GM19238 (cell line): Measurements from ENCODE around the gene PLCL1.

Experiments
- DNase-seq: peaks from one replicate; pipeline ENCODE4 v3.0.0; 2011; ENCODE audit warnings: low spot score; ENCODE audit not compliant: insufficient read length

PLCL1 gene

DNA sequence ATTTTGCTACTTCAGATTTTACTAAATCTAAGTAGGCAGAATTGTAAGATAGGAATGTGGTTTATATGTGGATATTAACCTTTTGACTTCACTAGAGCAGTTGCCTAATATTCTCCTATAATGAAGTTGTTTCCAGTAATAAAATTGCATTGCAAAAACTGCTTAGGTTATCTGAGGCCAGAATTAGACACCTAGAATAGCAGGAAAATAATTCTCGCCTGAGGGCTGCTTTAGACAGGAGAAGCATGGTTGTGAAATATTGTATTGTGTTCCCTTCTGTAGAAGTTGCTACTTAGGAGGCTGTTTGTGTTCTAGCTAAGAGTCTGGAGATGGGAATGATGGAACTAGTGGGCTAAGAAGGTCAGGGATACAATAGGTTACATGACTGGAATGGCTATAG, 146.3 kb downstream of the PLCL1 start:
- no peak for DNase-seq

DNA sequence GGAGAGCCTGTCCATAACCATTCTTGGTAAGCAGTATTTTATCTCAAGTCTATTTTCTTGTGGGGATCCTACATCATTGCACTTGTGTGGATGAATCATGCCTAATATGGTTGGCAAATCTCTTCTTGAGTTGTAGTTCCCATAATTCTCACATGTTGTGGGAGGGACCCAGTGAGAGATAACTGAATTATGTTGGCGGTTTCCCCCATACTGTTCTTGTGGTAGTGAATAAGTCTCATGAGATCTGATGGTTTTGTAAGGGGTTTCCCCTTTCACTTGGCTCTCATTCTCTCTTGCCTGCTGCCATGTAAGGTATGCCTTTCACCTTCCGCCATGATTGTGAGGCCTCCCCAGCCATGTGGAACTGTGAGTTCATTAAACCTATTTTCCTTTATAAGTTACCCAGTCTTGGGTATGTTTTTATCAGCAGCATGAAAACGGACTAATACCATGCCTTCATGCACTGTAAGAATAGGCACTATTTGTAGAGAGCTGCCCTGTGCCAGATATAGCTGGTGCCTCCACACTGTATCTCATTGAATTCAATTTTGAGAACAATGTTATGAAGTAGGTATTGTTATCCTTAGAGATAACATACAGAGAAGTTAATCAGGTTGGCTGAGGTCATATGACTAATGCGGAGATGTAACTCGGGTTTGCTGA, 148.3 kb downstream of the PLCL1 start:
- no peak for DNase-seq

DNA sequence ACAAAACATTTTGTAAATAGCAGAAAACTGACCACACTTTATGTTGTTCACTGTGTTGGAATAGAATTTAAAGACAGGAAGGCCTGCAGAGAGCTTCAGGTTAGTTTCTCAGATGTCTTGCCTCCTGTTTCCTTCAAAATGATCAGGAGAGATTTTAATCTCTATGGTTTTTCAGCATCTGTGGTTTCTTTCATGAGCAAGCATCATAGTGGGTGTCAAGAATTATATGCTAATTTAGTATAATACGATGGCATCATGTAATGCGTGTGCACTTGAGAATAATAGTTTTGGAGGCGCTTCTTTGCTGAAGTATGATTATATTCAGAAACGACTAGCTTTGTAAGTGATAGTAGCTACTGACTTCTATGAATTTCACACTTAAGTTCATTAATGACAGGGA, 149.9 kb downstream of the PLCL1 start:
- DNase-seq, result no peak

DNA sequence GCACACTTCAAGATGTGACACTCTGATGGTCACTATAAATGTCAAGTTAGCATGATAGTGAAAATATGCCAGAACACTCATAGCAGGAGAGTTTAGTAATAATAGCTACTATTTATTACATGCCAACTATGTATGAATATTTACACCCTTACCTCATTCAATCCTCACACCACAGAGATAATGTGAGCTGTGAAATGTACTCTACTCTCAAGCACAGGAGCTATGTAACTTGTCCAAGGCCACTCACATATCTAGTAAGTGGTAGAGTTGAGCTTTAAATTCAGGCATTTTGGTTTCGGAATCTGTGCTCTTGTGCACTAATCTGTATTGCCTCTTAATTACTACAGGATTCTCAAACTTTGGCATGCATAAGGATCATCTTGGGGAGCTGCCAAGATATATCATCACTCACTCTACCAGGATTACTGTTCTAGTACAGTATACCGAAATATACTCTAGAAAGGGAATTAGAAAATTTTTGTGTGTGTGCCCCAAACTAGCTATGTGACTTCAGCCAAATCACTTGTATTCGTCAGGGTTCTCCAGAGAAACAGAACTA, 154.3 kb downstream of the PLCL1 start:
- DNase-seq, result no peak

DNA sequence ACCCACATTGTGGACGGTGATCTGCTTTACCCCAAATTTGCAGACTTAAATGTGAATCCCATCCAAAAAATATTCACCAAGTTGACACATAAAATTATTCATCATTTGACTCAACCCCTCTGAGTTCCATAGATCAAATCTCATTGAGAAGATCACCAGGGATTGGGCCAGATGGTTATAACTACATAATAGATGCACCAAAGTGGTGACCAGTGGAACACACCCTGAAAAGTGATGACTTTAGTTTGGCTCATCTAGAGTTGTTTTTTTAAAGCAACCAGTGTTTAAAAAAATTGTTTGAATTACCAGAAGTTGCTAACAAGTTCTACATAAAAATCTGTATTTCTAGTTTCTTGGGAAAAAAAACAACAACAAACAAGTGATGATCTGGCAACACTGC, 155.0 kb downstream of the PLCL1 start:
- DNase-seq, result no peak

DNA sequence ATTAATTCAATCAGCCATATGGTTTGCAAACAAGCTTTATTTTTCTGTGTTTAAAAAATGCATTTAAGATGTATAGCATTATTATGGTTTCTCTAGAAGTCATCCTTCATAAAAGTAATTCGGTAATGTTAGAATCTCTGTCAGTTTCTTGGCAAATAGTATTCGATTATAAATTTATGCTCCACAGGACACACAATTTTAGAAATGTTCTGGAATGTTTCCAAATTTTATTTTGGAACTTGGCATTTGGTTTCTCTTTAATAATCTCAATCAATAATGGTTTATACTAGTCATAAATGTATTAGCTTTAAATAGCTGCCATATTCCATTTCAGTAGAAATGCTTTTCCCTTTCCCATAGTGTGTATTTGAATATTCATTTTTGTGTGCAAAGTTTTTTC, 156.4 kb downstream of the PLCL1 start:
- no peak for DNase-seq

DNA sequence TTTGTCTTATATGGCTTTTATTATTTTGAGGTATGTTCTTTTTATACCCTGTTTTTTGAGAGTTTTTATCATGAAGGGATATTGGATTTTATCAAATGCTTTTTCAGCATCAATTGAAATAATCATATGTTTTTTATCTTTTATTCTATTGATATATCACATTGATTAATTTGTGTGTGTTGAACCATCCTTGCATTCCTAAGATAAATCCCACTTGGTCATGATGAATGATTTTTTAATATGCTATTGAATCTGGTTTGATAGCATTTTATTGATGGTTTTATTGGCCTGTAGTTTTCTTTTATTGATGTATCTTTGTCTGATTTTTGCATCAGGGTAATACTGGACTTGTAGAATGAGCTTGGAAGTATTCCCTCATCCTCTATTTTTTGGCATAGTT, 160.3 kb downstream of the PLCL1 start:
- no peak for DNase-seq

DNA sequence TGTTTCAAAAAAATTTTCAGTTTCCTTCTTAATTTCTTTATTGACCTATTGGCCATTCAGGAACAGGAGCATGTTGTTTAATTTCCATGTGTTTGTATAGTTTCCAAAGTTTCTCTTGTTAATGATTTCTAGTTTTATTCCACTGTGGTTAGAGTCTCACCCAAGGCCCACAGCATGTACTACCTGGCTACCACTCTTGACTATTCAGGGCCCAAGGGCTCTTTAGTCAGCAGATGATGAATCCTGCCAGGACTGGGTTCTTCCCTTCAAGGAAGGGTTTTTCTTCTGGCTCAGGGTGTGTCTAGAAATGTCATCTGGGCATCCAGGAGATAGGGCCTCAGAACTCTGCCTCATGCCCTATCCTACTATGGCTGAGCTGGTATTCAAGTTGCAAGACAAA, 161.4 kb downstream of the PLCL1 start:
- no peak for DNase-seq

DNA sequence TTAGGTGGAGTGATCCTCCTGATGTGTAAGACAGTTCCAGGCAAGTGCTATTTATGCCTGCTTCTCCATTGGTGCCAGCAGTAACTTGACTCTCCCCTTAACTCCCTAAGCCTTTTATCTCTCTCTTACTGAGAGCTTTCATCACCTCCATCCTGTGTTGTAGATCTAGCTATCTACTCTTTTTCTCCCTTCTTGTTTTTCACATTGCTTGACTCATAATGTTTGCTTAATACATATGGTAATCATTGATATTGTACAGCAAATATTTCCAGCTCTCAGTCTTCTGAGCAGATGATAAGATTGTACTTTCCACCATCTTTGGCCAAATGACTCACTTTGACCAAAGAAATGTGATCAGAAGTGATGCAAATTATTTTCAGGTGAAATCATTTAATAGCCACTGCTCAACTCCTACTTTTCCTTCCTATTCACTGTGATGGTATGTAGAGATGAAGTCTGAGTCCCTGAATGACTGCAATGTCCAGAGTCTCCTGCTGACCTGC, 165.0 kb downstream of the PLCL1 start:
- DNase-seq, result no peak

DNA sequence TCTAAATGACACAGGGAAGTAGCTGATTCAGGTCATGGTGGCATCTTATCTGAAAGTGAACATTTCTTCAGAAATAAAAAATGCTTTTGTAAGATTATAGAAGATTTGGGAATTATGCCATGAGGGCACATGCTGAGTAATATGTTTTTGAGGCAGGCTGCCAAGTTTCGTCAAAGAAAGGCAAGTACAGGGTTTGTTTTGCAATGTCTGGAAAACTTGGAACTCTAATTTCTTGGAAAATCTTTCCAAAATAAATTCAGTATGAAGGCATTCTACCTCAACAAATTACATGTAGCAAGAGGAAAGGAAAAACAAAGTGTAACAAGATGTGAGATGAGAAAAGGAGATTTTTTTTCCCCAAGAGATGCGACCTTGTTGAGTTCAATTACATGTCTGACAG, 167.7 kb downstream of the PLCL1 start:
- DNase-seq, result no peak

DNA sequence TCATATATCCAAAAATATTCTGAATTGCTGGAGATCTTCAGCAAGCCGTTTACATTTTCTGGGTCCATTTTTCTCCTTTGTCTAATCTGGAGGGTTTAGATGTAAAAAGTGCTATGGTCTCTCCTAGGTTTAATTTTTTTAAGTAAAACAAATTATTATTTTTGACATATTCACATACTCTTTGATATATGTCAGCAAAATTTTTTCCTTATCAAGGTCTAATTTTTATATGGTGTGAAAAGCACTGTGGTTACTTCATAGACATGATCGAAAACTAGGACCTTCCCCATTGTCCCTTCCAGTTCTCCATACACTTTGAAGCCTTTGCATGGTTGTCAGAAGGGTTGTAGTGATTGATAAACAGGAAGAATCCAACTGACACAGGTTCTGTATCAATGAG, 168.2 kb downstream of the PLCL1 start:
- DNase-seq, result no peak

DNA sequence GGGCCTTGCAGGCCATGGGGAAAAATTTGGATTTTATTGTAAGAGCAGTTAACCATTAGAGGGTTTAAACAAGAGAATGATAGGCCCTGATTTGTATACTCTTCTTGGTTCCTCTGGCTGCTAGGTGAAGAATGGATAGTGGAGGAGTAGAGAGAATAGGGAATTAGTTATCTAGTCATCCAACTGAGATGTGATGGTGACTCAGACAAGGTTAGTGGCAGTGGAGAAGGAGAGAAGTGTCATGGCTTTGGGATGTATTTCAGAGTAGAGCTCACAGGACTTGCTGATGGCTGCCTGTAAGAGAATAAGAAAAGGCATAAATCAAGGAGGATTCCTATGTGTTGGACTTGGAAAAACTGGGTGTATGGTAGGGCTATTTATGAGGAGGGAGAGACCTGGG, 169.4 kb downstream of the PLCL1 start:
- DNase-seq, result no peak

DNA sequence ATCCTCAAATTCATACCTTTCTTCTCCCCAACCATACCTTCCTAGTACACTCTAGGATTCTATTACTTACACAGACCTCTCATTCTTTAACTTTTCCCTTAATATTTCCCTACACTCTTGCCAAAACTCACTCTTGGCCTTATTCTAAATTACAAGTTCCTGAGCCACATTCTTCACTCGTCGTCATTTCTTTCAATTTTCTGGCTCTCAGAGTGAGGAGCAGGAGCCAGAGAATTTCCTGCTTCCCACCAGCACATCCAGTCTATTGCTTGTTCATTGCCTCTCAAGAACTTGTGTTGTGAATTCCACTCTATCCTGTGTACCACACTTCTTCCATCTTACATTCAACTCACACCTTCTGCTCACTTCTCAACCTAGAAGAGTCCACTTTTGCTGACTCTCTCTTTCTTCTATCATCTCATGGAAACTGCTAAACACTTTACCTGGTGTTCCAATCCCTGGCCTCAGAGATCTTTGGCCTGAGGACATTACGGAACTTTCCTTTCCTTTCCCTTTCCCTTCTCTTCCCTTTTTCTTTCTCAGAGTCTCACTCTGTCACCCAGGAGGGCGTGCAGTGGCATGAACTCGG, 171.6 kb downstream of the PLCL1 start:
- DNase-seq, result no peak

DNA sequence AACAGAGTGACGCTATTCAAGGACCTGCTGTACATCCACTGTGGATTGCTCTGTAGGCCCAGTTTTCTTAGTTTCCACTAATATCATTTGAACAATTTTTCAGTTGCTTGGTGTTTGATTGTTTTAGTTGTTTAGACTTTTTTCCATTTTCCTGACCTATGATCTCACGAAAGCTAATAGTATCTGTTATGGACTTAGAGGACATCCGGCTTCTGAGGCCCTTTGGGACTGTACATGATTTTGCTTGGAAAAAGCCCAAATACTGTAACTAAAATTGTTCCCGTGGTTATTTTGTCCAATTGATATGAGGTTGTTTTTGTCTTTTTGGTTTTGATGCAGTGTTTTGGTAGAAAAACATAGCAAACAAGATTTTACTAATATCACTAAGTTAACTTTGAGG, 174.6 kb downstream of the PLCL1 start:
- no peak for DNase-seq

DNA sequence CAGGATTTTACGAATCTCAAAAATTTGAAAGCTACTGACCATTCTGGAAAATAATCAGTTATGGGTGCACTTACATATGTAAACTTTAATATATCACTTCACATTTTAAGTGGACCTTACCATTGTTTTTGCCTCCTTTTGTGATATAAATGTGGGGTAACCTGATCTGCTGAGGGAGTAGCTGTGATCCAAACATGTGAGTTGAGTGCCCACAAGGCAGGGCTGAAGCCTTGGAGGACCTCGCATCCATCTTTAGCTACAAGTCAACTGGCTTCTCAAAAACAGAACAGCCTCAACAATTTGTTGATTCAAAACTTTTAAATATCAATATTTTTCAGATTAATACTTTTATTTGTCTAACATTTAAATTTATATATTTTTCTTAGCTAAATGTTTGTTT, 178.2 kb downstream of the PLCL1 start:
- DNase-seq, result no peak

DNA sequence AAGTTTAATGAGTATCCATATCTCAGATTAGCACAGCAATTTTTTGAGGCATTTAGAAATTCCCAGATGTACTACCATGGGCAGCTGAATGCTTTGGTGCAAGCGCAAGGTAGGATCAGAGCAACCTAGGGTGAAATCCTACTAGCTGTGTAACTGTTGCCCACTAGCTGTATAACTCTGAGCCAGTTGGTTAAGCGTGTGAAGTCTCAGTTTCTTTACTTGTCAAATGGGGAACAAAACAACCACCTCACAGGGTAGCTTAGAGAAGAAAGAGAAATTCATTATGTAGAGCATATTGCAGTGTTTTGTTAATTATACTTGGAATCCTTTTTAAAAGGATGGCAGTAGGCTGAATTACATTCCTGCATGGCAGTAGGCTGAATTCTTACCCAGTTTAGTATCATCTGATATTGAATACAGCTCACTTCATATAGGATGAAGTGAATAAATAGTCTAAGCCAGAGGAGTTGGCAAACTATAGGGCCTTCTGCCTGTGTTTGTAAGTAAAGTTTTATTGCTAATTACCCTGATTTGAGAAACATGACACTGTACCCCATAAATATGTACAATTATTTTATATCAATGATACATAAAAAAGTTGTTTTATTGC, 180.7 kb downstream of the PLCL1 start:
- DNase-seq, result no peak

DNA sequence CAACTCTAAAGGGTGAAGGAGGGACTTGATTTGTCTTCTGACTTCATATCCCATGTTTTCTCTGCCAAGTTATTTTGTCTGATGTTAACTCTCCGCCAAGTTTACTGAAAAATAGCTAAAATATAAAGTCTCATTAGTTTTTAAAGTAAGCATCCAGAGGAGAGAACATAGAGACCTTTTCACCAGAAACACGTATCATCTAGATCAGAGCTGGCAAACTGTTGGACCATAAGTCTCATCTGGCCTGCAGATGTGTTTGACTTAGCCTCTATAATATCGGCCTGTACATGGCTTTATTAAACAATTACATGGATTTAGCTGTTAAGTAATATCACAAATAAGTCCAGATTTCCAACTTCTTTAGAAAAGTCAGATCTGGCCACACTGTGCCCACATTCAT, 182.6 kb downstream of the PLCL1 start:
- DNase-seq, result no peak

DNA sequence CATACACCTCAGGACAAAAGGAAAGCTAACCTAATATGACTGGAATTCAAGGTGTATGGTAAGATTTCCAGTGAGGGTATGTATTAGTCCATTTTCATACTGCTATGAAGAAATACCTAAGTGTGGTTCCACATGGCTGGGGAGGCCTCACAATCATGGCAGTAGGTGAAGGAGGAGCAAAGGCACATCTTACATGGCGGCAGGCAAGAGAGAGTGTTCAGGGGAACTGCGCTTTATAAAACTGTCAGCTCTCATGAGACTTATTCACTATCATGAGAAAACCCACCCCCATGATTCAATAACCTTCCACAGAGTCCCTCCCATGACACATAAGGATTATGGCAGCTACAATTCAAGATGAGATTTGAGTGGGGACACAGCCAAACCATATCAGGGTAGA, 186.0 kb downstream of the PLCL1 start:
- no peak for DNase-seq

DNA sequence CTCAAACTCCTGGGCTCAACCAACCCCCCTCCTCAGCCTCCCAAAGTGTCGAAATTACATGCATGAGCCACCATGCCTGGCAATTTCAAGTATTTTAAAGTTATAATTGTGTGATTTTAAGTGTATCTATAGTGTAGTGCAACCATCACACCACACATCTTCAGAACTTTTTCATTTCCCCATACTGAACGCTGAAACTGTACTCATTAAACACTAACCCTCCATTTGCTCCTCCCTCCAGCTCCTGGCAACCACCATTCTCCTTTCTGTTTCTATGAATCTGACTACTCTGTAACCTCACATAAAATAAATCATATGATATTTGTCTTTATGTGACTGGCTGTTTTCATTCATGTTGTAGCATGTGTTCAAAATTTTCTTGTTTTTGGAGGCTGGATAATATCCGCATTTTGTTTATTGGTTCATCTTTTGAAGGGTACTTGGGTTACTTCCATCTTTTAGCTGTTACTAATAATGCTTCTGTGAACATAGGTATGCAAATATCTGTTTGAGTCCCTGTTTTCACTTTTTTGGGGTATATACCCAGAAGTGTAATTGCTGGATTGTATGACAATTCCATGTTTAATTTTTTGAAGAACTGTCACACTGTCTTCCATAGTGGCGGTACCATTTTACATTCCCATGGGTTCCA, 188.2 kb downstream of the PLCL1 start:
- DNase-seq, result no peak

DNA sequence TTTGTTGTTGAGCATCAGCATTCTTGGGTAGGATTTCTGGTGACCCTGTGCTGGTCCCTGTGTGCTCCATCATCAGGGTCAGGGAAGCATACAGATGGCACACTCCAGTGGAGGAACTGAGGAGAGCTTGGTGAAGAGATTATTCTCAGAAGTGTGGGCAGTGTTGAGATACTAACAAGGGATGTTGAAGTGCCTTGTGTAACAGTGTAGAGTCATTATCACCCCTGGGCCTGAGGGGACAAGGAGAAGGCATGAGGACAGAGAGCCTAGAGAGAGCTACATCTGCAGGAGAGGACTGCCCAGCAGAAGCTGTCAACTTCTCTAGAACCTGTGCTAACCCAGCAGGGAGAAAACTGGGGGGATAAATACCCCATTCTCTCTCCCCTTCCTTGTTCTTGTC, 189.0 kb downstream of the PLCL1 start:
- no peak for DNase-seq

DNA sequence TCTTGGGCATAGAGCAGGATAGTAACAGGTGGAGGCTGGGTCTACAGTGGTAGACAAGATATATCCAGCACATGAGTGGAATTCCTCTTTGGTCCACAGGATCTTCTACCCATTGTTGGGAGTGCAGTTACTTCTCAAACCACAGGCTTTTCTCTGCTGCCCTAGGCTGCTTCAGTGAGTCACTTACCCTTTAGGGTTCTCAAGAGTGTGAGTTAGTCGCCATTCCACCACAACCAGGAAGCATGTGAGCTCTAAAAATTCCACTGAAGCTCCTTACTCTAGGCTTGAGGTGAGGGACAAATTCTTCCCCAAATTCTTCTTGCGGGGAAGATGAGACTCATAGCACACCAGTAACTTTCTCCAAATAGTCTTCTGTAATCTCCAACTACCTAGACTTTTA, 189.4 kb downstream of the PLCL1 start:
- no peak for DNase-seq

DNA sequence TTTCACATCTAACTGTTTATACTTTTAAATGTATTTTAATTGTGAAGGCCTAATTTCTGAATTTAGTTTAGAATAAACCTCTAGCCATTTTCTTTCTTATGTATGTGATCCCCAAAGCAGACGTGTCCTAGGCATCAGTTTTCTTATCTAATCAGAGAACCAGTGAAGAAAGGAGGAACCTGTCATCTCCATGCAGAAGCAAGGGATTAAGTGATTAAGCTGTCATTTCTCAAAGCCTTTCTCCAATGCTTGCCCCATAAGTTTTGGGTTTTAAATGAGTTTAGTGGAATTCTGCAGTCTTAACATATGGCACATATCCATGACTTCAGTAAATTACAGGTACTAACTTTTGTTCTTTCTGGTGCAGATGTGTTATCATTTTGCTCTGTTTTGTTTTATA, 190.4 kb downstream of the PLCL1 start:
- no peak for DNase-seq
